Activated CD8-positive, alpha-beta memory T cell treated with anti-CD3 and anti-CD28 coated beads, Interleukin-2, amount 10 ng/mL, durations not matched to agents 7 days and 5 days (primary cell): ENCODE results near the gene CDK17. TPM values are rescaled to one million over a fixed set of nuclear protein-coding genes. Genes with fewer than 3 reads are reported as not detected.
"Not testable (repeated sequence)": the region's sequence is repeated elsewhere in the genome, so short reads cannot be mapped to it uniquely, and the experiment has no call there.

Experiments used
- ATAC-seq: fragments of 150-1000 bp; cut with Tn5 transposase; one replicate; pipeline ENCODE4 v1.10.0; 2021; ENCODE audit warnings: moderate library complexity
- CTCF ChIA-PET: fragments of 350-600 bp; sonication (Branson Sonifier 250); formaldehyde crosslinking; loops from one replicate; lab custom pipeline; 2021; ENCODE audit warnings: antibody characterized with exemption; lab: Charles Lee
- DNase-seq: peaks from one replicate; pipeline ENCODE4 v3.0.0-alpha.2; 2020
- H3K27ac Mint-ChIP-seq: one replicate; pipeline ENCODE4 v1.8.0; 2021; ENCODE audit warnings: mild to moderate bottlenecking, mixed read lengths
- H3K27me3 Mint-ChIP-seq: one replicate; pipeline ENCODE4 v1.8.0; 2021; ENCODE audit warnings: mixed read lengths
- H3K36me3 Mint-ChIP-seq: one replicate; pipeline ENCODE4 v1.8.0; 2021; ENCODE audit warnings: mild to moderate bottlenecking, mixed read lengths
- H3K4me1 Mint-ChIP-seq: one replicate; pipeline ENCODE4 v1.8.0; 2021; ENCODE audit warnings: mixed read lengths
- H3K4me3 Mint-ChIP-seq: one replicate; pipeline ENCODE4 v1.8.0; 2021; ENCODE audit warnings: mild to moderate bottlenecking, moderate library complexity, mixed read lengths
- H3K9me3 Mint-ChIP-seq: one replicate; pipeline ENCODE4 v1.8.0; 2022; ENCODE audit warnings: low read depth, mixed read lengths
- total RNA-seq, 2 experiments: library from RNA; stranded (reverse); gene quantifications; one replicate each; pipeline ENCODE4 v1.2.3, GENCODE V29; 2021

Gene CDK17
- total RNA-seq, 2 experiments from 2014 or later, result 32.7 to 46.9 TPM

DNA sequence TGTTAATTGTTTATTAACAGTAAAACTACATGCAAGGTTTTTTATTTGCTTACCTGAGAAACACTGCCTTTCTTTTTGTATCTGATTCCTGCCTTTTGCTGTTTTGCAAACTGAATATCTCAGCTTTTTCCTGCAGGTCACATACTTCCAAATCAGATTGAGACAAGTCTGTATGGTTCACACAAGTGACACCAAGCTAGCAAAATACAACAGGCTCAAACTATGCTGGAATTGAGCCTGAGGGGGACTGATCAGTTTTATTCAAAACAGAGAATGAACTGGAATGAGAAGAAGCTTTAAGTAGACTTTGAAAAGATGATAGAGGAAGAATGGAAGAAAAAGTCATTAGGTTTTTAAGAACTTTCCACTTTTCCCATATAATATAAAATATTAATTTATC, 12.2 kb upstream of the CDK17 start:
- CTCF ChIA-PET, result interaction anchor here (0.7 to 1.1 kb wide), 2 partner anchors 77 to 197 kb away, joined by 3 to 7 read pairs; partner anchors contain the start of gene CFAP54
- no peak for ATAC-seq
- Mint-ChIP-seq H3K4me3 (no peak overlapping the region), H3K9me3 (no peaks in the 10 kb centered on the region), H3K36me3 (no peaks in the 10 kb centered on the region), H3K27me3 (no peaks in the 10 kb centered on the region), H3K4me1 (peaks cover 17% of the 10 kb centered on the region), H3K27ac (no peak overlapping the region)
- DNase-seq, result no peak

DNA sequence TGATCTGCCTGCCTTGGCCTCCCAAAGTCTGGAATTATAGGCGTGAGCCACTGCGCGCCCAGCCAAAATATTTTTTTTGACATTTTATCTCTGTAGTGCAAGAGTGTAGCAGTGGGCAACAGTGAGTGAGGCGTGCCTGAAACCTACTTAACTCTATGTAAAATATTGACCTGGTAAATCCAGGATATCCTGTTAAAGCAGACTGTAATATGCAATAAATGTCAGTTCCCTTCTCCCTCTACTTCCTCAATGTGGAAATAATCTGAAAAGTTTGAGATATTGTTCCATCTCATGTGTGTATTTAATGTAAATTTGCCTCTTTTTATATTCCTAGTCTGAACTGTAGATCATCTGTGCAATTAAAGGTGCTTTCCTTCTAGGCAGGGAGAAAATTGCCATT, 9.5 kb upstream of the CDK17 start:
- Mint-ChIP-seq H3K36me3 (no peaks in the 10 kb centered on the region), H3K27ac (no peak overlapping the region), H3K9me3 (no peaks in the 10 kb centered on the region), H3K4me1 (peaks cover 4% of the 10 kb centered on the region), H3K27me3 (no peaks in the 10 kb centered on the region), H3K4me3 (no peak overlapping the region)
- DNase-seq, result no peak
- ATAC-seq, result no peak
- CTCF ChIA-PET, result interaction anchor here (1.7 to 1.8 kb wide), 2 partner anchors 10 to 17 kb away, joined by 4 to 5 read pairs; no protein-coding TSS in a partner anchor

- no peaks in the 10 kb centered on the region for H3K9me3 Mint-ChIP-seq
- no peak overlapping the region for H3K27ac Mint-ChIP-seq
- H3K27me3 Mint-ChIP-seq, result no peaks in the 10 kb centered on the region
- ATAC-seq (no peak), DNase-seq (no peak)
- no peaks in the 10 kb centered on the region for H3K36me3 Mint-ChIP-seq
- no peak overlapping the region for H3K4me3 Mint-ChIP-seq
- H3K4me1 Mint-ChIP-seq, result peaks cover 4% of the 10 kb centered on the region
- CTCF ChIA-PET, result no interaction called here
These were observed 8.8 kb upstream of the CDK17 start for GRCh38 chr12:96408993-96409392.

DNA sequence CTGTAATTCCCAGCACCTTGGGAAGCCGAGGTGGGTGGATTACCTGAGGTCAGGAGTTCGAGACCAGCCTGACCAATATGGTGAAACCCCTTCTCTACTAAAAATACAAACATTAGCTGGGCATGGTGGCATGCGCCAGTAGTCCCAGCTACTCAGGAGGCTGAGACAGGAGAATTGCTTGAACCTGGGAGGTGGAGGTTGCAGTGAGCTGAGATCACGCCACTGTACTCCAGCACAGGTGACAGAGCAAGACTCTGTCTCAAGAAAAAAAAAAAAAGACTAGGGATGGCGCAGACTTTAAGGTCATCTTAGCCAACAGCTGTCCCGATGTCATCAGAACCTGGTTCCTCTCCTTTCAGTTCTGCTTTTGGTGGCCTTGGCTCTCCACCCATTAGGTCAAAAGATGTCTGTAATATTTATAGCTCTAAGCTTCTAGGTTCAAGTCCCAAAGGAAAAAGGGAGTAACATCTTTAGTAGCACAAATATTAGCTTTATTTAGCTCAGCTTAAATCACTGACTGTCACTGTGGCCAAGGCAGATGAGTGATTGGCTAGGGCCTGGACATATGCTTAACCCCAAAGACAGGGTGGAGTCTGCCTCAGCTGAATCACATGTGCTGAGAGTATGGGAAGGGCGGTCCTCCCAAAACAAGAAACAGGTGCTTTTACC, 7.3 kb upstream of the CDK17 start:
- not testable (repeated sequence) for DNase-seq, H3K9me3 Mint-ChIP-seq, H3K4me3 Mint-ChIP-seq, H3K36me3 Mint-ChIP-seq, ATAC-seq, H3K27ac Mint-ChIP-seq, H3K27me3 Mint-ChIP-seq
- CTCF ChIA-PET, result interaction anchor here (1.3 to 1.4 kb wide), 2 partner anchors 10 to 12 kb away, joined by 3 to 5 read pairs; no protein-coding TSS in a partner anchor
- peaks cover 11% of the 10 kb centered on the region for H3K4me1 Mint-ChIP-seq

GRCh38 chr12:96404696-96405095, 4.5 kb upstream of the CDK17 start:
- Mint-ChIP-seq H3K9me3 (no peaks in the 10 kb centered on the region), H3K4me3 (no peak overlapping the region), H3K36me3 (no peaks in the 10 kb centered on the region), H3K27ac (no peak overlapping the region), H3K4me1 (peaks cover 20% of the 10 kb centered on the region), H3K27me3 (no peaks in the 10 kb centered on the region)
- no peak for ATAC-seq
- CTCF ChIA-PET, result interaction anchor here (1.2 to 6.1 kb wide), 5 partner anchors 12 to 112 kb away, joined by 3 to 56 read pairs (median 5); partner anchors contain the start of gene CFAP54
- DNase-seq, result no peak

DNA sequence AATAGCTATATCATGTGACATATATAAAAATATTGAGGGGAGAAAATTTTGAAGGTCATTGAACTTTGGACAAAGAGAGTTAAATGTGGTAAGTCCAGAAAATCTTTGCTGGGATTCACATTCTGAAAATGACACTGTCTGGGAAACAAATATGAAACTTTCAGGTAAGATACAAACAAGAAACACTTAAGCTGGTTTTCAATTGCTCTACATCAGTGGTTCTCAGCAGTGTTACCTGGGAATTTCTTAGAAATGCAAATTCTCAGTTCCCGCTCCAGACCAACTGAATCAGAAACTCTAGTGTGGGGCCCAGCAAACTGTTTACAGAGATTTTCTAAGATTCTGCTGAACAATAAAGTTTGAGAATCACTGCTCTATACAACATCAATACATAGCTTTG, 3.6 kb upstream of the CDK17 start:
- CTCF ChIA-PET, result interaction anchor here (0.9 to 6.1 kb wide), 7 partner anchors 10 to 192 kb away, joined by 3 to 56 read pairs (median 4); partner anchors contain the start of gene CFAP54
- DNase-seq (no peak), ATAC-seq (no peak)
- Mint-ChIP-seq H3K36me3 (no peaks in the 10 kb centered on the region), H3K4me3 (no peak overlapping the region), H3K4me1 (peaks cover 20% of the 10 kb centered on the region), H3K9me3 (no peaks in the 10 kb centered on the region), H3K27me3 (no peaks in the 10 kb centered on the region), H3K27ac (no peak overlapping the region)

GRCh38 chr12:96402522-96402921, 2.3 kb upstream of the CDK17 start:
- Mint-ChIP-seq H3K27ac (peak overlapping the region; percentile 24), H3K4me1 (peaks cover 20% of the 10 kb centered on the region)
- not testable (repeated sequence) for H3K36me3 Mint-ChIP-seq, H3K4me3 Mint-ChIP-seq, H3K27me3 Mint-ChIP-seq, DNase-seq, H3K9me3 Mint-ChIP-seq, ATAC-seq
- CTCF ChIA-PET, result interaction anchor here (1.5 to 6.1 kb wide), 6 partner anchors 17 to 187 kb away, joined by 4 to 56 read pairs (median 15); no protein-coding TSS in a partner anchor

DNA sequence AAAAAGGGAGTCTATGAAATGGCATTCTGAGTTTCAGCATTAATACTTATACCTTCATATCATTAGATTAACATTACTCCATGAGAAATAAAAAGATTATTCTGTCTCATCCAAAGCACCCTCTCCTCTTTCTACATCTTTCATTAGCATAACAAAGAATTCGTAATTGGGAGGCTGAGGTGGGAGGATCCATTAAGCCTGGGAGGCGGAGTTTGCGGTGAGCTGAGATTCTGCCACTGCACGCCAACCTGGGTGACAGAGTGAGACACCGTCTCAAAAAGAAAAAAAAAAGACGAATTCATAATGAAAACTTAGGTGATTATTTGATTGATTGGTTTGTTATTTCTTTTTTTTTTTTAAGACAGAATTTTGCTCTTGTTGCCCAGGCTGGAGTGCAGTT, 1.8 kb upstream of the CDK17 start:
- Mint-ChIP-seq H3K4me3 (peak overlapping the region; percentile 89), H3K4me1 (peaks cover 25% of the 10 kb centered on the region), H3K9me3 (no peaks in the 10 kb centered on the region), H3K27ac (peak overlapping the region; percentile 98), H3K36me3 (peaks cover 1% of the 10 kb centered on the region), H3K27me3 (no peaks in the 10 kb centered on the region)
- DNase-seq (peak; percentile 61), ATAC-seq (no peak)
- CTCF ChIA-PET, result interaction anchor here (1.6 to 6.1 kb wide), 8 partner anchors 15 to 114 kb away, joined by 4 to 56 read pairs (median 14); partner anchors contain the start of gene CFAP54

GRCh38 chr12:96401076-96401871, 1.0 kb upstream of the CDK17 start:
- Mint-ChIP-seq H3K27me3 (no peaks in the 10 kb centered on the region), H3K4me1 (peaks cover 32% of the 10 kb centered on the region), H3K36me3 (peaks cover 1% of the 10 kb centered on the region), H3K9me3 (no peaks in the 10 kb centered on the region), H3K27ac (peak overlapping the region; percentile 98), H3K4me3 (peak overlapping the region; percentile 89)
- ATAC-seq (peak; percentile 18), DNase-seq (peak; percentile 73)
- CTCF ChIA-PET, result interaction anchor here (1.3 to 6.1 kb wide), 21 partner anchors 11 to 189 kb away, joined by 3 to 56 read pairs (median 9); partner anchors contain the start of gene CFAP54

DNA sequence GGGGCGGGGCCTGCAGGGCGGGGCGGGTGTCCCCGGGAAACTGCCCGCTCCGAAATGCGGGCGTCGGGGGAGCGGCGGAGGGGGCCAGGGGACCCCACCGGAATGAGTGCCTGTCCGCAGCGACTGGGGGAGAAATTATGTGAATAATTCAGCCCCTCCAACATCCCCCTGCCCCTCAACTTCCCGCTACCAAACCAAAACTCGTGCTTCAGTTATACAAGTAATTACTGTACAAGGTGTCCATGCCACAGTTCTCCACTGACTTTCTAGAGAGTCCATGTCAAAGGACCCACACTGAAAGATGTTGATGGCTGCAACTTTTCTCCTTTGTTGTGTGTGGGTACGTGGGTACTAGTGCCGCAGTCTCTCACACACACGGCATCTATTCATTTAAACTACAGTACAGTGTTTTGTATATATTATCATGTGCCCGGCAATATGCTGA, 414 bp upstream of the CDK17 start:
- peaks cover 1% of the 10 kb centered on the region for H3K36me3 Mint-ChIP-seq
- H3K4me1 Mint-ChIP-seq, result peaks cover 38% of the 10 kb centered on the region
- H3K9me3 Mint-ChIP-seq, result no peaks in the 10 kb centered on the region
- ATAC-seq, result peak; percentile 23
- DNase-seq, result no peak
- no peaks in the 10 kb centered on the region for H3K27me3 Mint-ChIP-seq
- peak overlapping the region; percentile 98 for H3K27ac Mint-ChIP-seq
- H3K4me3 Mint-ChIP-seq, result peak overlapping the region; percentile 89
- CTCF ChIA-PET, result interaction anchor here (0.6 to 6.1 kb wide), 26 partner anchors 10 to 202 kb away, joined by 3 to 56 read pairs (median 7); partner anchors contain the start of gene CFAP54

GRCh38 chr12:96399120-96399918, 920 bp downstream of the CDK17 start:
- peaks cover 43% of the 10 kb centered on the region for H3K4me1 Mint-ChIP-seq
- CTCF ChIA-PET, result interaction anchor here (0.7 to 6.1 kb wide), 36 partner anchors 9 to 339 kb away, joined by 3 to 56 read pairs (median 5); partner anchors contain the start of gene CFAP54
- peak overlapping the region; percentile 92 for H3K27ac Mint-ChIP-seq
- no peaks in the 10 kb centered on the region for H3K27me3 Mint-ChIP-seq
- H3K36me3 Mint-ChIP-seq, result peaks cover 2% of the 10 kb centered on the region
- ATAC-seq, result peak; percentile 45
- peak; percentile 82 for DNase-seq
- H3K9me3 Mint-ChIP-seq, result no peaks in the 10 kb centered on the region
- H3K4me3 Mint-ChIP-seq, result peak overlapping the region; percentile 89

GRCh38 chr12:96398424-96399119, 1.7 kb downstream of the CDK17 start:
- peak overlapping the region; percentile 92 for H3K27ac Mint-ChIP-seq
- H3K4me1 Mint-ChIP-seq, result peaks cover 39% of the 10 kb centered on the region
- no peak for ATAC-seq
- H3K4me3 Mint-ChIP-seq, result peak overlapping the region; percentile 89
- H3K9me3 Mint-ChIP-seq, result no peaks in the 10 kb centered on the region
- H3K27me3 Mint-ChIP-seq, result no peaks in the 10 kb centered on the region
- peaks cover 3% of the 10 kb centered on the region for H3K36me3 Mint-ChIP-seq
- CTCF ChIA-PET, result interaction anchor here (0.7 to 6.1 kb wide), 25 partner anchors 10 to 338 kb away, joined by 3 to 56 read pairs (median 4); no protein-coding TSS in a partner anchor
- no peak for DNase-seq
